Purkinje cell (primary cell): ENCODE data around the gene GAB4. TPM values are rescaled to one million over a fixed set of nuclear protein-coding genes. Genes with fewer than 3 reads are reported as not detected.

Experiments
- polyA plus RNA-seq: library from polyadenylated mRNA; unstranded; fragments of >200 nt; fragmentation: Nextera tagmentation; gene quantifications from 2 replicates; pipeline ENCODE4 v1.2.1, GENCODE V29; 2014

GAB4 gene, protein sequence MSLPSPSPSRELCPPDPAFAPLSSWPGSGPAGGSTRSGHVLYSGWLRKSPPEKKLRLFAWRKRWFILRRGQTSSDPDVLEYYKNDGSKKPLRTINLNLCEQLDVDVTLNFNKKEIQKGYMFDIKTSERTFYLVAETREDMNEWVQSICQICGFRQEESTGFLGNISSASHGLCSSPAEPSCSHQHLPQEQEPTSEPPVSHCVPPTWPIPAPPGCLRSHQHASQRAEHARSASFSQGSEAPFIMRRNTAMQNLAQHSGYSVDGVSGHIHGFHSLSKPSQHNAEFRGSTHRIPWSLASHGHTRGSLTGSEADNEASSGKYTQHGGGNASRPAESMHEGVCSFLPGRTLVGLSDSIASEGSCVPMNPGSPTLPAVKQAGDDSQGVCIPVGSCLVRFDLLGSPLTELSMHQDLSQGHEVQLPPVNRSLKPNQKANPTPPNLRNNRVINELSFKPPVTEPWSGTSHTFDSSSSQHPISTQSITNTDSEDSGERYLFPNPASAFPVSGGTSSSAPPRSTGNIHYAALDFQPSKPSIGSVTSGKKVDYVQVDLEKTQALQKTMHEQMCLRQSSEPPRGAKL
- polyA plus RNA-seq: not detected in 2 replicates

DNA sequence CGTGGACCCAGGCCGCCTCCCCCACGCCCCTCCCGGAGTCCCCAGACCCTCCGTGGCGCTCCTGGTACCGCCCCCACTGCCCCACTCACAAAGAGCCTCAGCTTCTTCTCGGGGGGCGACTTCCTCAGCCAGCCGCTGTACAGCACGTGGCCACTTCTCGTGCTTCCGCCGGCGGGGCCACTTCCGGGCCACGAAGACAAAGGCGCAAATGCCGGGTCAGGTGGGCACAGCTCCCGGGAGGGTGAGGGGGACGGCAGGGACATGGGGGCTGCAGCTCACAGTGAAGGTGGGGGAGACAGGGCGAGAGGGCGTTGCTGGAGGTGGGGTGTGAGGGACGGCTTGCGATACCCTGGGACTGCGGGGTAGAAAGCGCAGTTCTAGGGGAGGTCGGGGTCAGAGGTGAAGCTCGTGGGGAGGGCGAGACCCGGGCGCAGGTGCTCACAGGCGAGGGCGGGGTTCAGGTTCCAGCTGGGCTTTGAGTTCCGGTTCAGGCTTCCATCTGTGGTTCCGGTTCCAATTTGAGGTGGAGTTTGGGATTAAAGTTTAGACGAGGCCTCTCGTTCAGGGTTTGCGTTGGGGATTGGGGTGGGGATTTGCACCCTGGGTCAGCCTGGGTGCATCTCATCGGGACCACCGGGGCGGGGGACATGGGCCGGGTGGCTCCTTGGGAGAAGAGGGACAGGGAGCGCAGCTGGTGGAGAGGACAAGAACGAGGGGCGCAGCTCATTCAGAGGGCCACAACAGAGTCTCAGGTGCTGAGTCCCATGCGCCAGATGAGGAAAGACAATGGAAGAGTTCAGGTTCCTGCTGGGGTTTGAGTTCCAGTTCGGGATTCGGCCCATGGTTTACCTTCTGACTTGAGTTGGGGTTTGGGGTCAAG lies at the start of gene GAB4:
GAB4 (minus strand) TSS at position 371 of the 880 bp plus-strand sequence; CDS start at position 263, 108 bp downstream.

Other genes starting within 250 kb of the GAB4 start
- gene XKR3, start 182.8 kb downstream of the GAB4 start, polyA plus RNA-seq: not detected in 2 replicates
- 0.26 TPM in 1 of 2 replicates, not detected in the other for gene IL17RA, start 76.8 kb upstream of the GAB4 start, polyA plus RNA-seq
- gene TMEM121B, start 113.1 kb upstream of the GAB4 start, polyA plus RNA-seq: 0.10 and 3.7 TPM in 2 replicates
- gene HDHD5, start 151.1 kb upstream of the GAB4 start, polyA plus RNA-seq: 8.2 and 18.6 TPM in 2 replicates
- gene ADA2, start 211.2 kb upstream of the GAB4 start, polyA plus RNA-seq: 0.42 and 0.56 TPM in 2 replicates